HG02623 (cell line): ENCODE data around the gene ZNF765.
"Not testable (repeated sequence)": the region's sequence is repeated elsewhere in the genome, so short reads cannot be mapped to it uniquely, and the experiment has no call there.

ENCODE experiments used
- ATAC-seq: cut with Tn5 transposase; IDR thresholded peaks from one replicate; pipeline ENCODE4 v1.9.1; 2021; ENCODE audit warnings: moderate library complexity; ENCODE audit not compliant: unreplicated experiment

The ZNF765 gene

GRCh38 chr19:53475470-53475869, 80.5 kb downstream of the ZNF765 start:
- not testable (repeated sequence) for ATAC-seq
